ENCODE data around the gene C2CD3.
A peak's percentile ranks its signal among the peaks of the same experiment; 100 is the strongest.

Gene C2CD3

GRCh38 chr11:73982595-73982989, 188.2 kb downstream of the C2CD3 start, which contains the start of gene UCP2:
Gene UCP2, minus strand, starts transcription at chr11:73982843. Its CDS starts 4,465 bp downstream, at chr11:73978378.
- DNase-seq: peak; percentile 92
- peak; percentile 77 for ATAC-seq

- DNase-seq (no peak), ATAC-seq (no peak)
Observed at GRCh38 chr11:73981051-73981805, 189.6 kb downstream of the C2CD3 start.

GRCh38 chr11:73980001-73980961, 190.5 kb downstream of the C2CD3 start:
- peak; percentile 24 for ATAC-seq
- peak; percentile 74 for DNase-seq

- ATAC-seq (no peak), DNase-seq (no peak)
Observed at GRCh38 chr11:73978576-73979086, 192.2 kb downstream of the C2CD3 start.

GRCh38 chr11:73977856-73978519, 192.8 kb downstream of the C2CD3 start:
- no peak for ATAC-seq
- DNase-seq: no peak

- ATAC-seq (no peak), DNase-seq (no peak)
Observed at GRCh38 chr11:73976451-73977151, 194.2 kb downstream of the C2CD3 start.

GRCh38 chr11:73975479-73975757, 195.4 kb downstream of the C2CD3 start:
- ATAC-seq: no peak
- no peak for DNase-seq

- DNase-seq (no peak), ATAC-seq (no peak)
Observed at GRCh38 chr11:73974604-73975478, 196.0 kb downstream of the C2CD3 start.

- ATAC-seq (no peak), DNase-seq (no peak)
Observed at GRCh38 chr11:73972620-73973449, 198.0 kb downstream of the C2CD3 start.

- DNase-seq: no peak
- ATAC-seq: no peak
Observed at GRCh38 chr11:73972187-73972586, 198.6 kb downstream of the C2CD3 start.

- DNase-seq: no peak
Observed at GRCh38 chr11:73971175-73971719, 199.6 kb downstream of the C2CD3 start.

GRCh38 chr11:73969991-73970800, 200.6 kb downstream of the C2CD3 start:
- peak; percentile 43 for DNase-seq
- ATAC-seq: peak; percentile 20

More at GRCh38 chr11:73971175-73971719, 199.6 kb downstream of the C2CD3 start:
- peak; percentile 10 for ATAC-seq

- no peak for ATAC-seq
- no peak for DNase-seq
Observed at GRCh38 chr11:73969091-73969490, 201.7 kb downstream of the C2CD3 start.

GRCh38 chr11:73968356-73968966, 202.3 kb downstream of the C2CD3 start:
- DNase-seq (no peak), ATAC-seq (no peak)

GRCh38 chr11:73965764-73966121, 205.1 kb downstream of the C2CD3 start:
- no peak for DNase-seq
- no peak for ATAC-seq

GRCh38 chr11:73965076-73965763, 205.6 kb downstream of the C2CD3 start:
- DNase-seq (no peak), ATAC-seq (no peak)

GRCh38 chr11:73963861-73964260, 206.9 kb downstream of the C2CD3 start:
- no peak for DNase-seq
- no peak for ATAC-seq

All from stimulated activated naive CD8-positive, alpha-beta T cell treated with anti-CD3 and anti-CD28 coated beads, Interleukin-15, Interleukin-2, amounts not matched to agents 100 U/mL and 50 U/mL, for 24 hours (primary cell).